Liver (tissue), 9 donors: ENCODE data around the gene ACADS. TPM values are rescaled to one million over a fixed set of nuclear protein-coding genes. Genes with fewer than 3 reads are reported as not detected.

ENCODE experiments used
- DNase-seq: peaks from one replicate; pipeline ENCODE4 v3.0.0-alpha.2; 2017; ENCODE audit warnings: low spot score
- H3K27ac ChIP-seq, 2 donors: one replicate each; pipeline ENCODE4 v1.7.0; 2013; ENCODE audit warnings: inconsistent platforms in 2 of 2, low read length in 2 of 2, control low read depth in 1 of 2, low read depth in 1 of 2, mild to moderate bottlenecking in 1 of 2
- H3K27me3 ChIP-seq, 4 donors: one replicate each; pipeline versions ENCODE4 v1.6.1 to v1.7.0; 2013; ENCODE audit warnings: low read length in 3 of 4, inconsistent platforms in 1 of 4, mild to moderate bottlenecking in 1 of 4, moderate library complexity in 1 of 4; ENCODE audit not compliant: control insufficient read depth in 4 of 4, insufficient read depth in 4 of 4
- H3K36me3 ChIP-seq, 4 donors: one replicate each; pipeline versions ENCODE4 v1.6.1 to v1.7.0; 2013; ENCODE audit warnings: low read length in 3 of 4, mild to moderate bottlenecking in 3 of 4, low read depth in 1 of 4, moderate library complexity in 1 of 4; ENCODE audit not compliant: control insufficient read depth in 4 of 4, insufficient read depth in 3 of 4
- H3K4me1 ChIP-seq, 4 donors: one replicate each; pipeline versions ENCODE4 v1.6.1 to v1.7.0; 2013; ENCODE audit warnings: low read length in 3 of 4, mild to moderate bottlenecking in 3 of 4, moderate library complexity in 1 of 4; ENCODE audit not compliant: control insufficient read depth in 4 of 4, insufficient read depth in 4 of 4
- H3K4me3 ChIP-seq, 3 donors: one replicate each; pipeline versions ENCODE4 v1.6.1 to v1.7.0; 2013; ENCODE audit warnings: low read length in 3 of 3, control low read depth in 1 of 3, low read depth in 1 of 3, mild to moderate bottlenecking in 1 of 3
- H3K9ac ChIP-seq, 2 donors: one replicate each; pipeline ENCODE4 v1.7.0; 2013; ENCODE audit warnings: low read length in 2 of 2, mild to moderate bottlenecking in 2 of 2, moderate library complexity in 2 of 2, control low read depth in 1 of 2, low read depth in 1 of 2
- H3K9me3 ChIP-seq, 4 donors: one replicate each; pipeline versions ENCODE4 v1.6.1 to v1.7.0; 2013; ENCODE audit warnings: low read length in 3 of 4; ENCODE audit not compliant: control insufficient read depth in 4 of 4
- EGR1 ChIP-seq, 2 donors: IDR thresholded peaks; 2 replicates each; pipeline ENCODE4 v1.6.1; 2016 to 2018; ENCODE audit warnings: antibody characterized with exemption in 2 of 2, low read depth in 2 of 2
- FOXA1 ChIP-seq: IDR thresholded peaks from 2 replicates; pipeline ENCODE4 v1.6.1; 2016; ENCODE audit warnings: antibody characterized with exemption
- FOXA2 ChIP-seq: IDR thresholded peaks from 2 replicates; pipeline ENCODE4 v1.6.1; 2016; ENCODE audit warnings: antibody characterized with exemption
- GABPA ChIP-seq, 2 donors: IDR thresholded peaks in 1 of 2; conservative IDR thresholded peaks in 1 of 2; 2 replicates each; pipeline ENCODE4 v1.6.1; 2016; ENCODE audit warnings: antibody characterized with exemption in 2 of 2, mild to moderate bottlenecking in 1 of 2, moderate library complexity in 1 of 2
- HNF4A ChIP-seq, 2 donors: conservative IDR thresholded peaks; 2 replicates each; pipeline ENCODE4 v1.6.1; 2016; ENCODE audit warnings: antibody characterized with exemption in 2 of 2, mild to moderate bottlenecking in 2 of 2
- HNF4G ChIP-seq: IDR thresholded peaks from 2 replicates; pipeline ENCODE4 v1.6.1; 2016; ENCODE audit warnings: antibody characterized with exemption
- JUND ChIP-seq, 2 donors: IDR thresholded peaks; 2 replicates each; pipeline ENCODE4 v1.6.1; 2016; ENCODE audit warnings: antibody characterized with exemption in 2 of 2
- NR2F2 ChIP-seq: IDR thresholded peaks from 2 replicates; pipeline ENCODE4 v1.6.1; 2016; ENCODE audit warnings: antibody characterized with exemption
- RAD21 ChIP-seq, 2 donors: IDR thresholded peaks; 2 replicates each; pipeline ENCODE4 v1.6.1; 2016; ENCODE audit warnings: antibody characterized with exemption in 2 of 2, mild to moderate bottlenecking in 2 of 2
- RXRA ChIP-seq, 2 donors: IDR thresholded peaks; 2 replicates each; pipeline ENCODE4 v1.6.1; 2017 to 2018; ENCODE audit warnings: antibody characterized with exemption in 2 of 2, mild to moderate bottlenecking in 1 of 2
- SP1 ChIP-seq: IDR thresholded peaks from 2 replicates; pipeline ENCODE4 v1.6.1; 2018; ENCODE audit warnings: antibody characterized with exemption, mild to moderate bottlenecking
- TAF1 ChIP-seq: conservative IDR thresholded peaks from 2 replicates; pipeline ENCODE4 v1.6.1; 2016; ENCODE audit warnings: antibody characterized with exemption, mild to moderate bottlenecking
- YY1 ChIP-seq: IDR thresholded peaks from 2 replicates; pipeline ENCODE4 v1.6.1; 2016; ENCODE audit warnings: antibody characterized with exemption, mild to moderate bottlenecking
- WGBS: extraction: QIAGEN DNeasy Blood & Tissue Kit; methylation state at CpG from one replicate; pipeline ENCODE4 v1.1.7; 2013; 5-methylcytosine and 5-hydroxymethylcytosine counted together
- polyA plus RNA-seq, 2 donors: library from polyadenylated mRNA; stranded (reverse) in 1 of 2; unstranded in 1 of 2; fragments of 200-250 nt in 1 of 2; fragments of >200 nt in 1 of 2; fragmentation: Nextera tagmentation in 1 of 2; extraction: Ambion mirVana in 1 of 2; gene quantifications; one replicate each; pipeline versions ENCODE4 v1.2.1 to v1.2.3, GENCODE V29; 2013 to 2015
- total RNA-seq, 2 donors: library from RNA; depleted of rRNA; stranded (reverse); fragments of >200 nt; gene quantifications; one replicate each; pipeline ENCODE4 v1.2.3, GENCODE V29; 2014
- TF ChIP-seq, protein P1 (sequence below): IDR thresholded peaks from 2 replicates; pipeline ENCODE4 v1.6.1; 2016; ENCODE audit warnings: antibody characterized with exemption
- TF ChIP-seq, protein P2 (sequence below): IDR thresholded peaks from 2 replicates; pipeline ENCODE4 v1.6.1; 2016; ENCODE audit warnings: antibody characterized with exemption
- TF ChIP-seq, protein P3 (sequence below): IDR thresholded peaks from 2 replicates; pipeline ENCODE4 v1.6.1; 2016; ENCODE audit warnings: antibody characterized with exemption, mild to moderate bottlenecking
- TF ChIP-seq, protein P4 (sequence below): fragments of 150-350 bp; IDR thresholded peaks from 2 replicates; pipeline ENCODE4 v1.5.1; 2017; ENCODE audit warnings: improper control_type of control experiment, low read depth, low read length; ENCODE audit not compliant: missing input control
- TF ChIP-seq, protein P5 (sequence below): IDR thresholded peaks from 2 replicates; pipeline ENCODE4 v1.6.1; 2016; ENCODE audit warnings: antibody characterized with exemption
- donor health status: healthy.
- donor health status: healthy.
- donor health status: healthy.
- donor health status: healthy.
- donor health status: healthy.

Gene ACADS
- total and polyA plus RNA-seq, 4 donors, result 54.2 to 162 (median 127) TPM

DNA sequence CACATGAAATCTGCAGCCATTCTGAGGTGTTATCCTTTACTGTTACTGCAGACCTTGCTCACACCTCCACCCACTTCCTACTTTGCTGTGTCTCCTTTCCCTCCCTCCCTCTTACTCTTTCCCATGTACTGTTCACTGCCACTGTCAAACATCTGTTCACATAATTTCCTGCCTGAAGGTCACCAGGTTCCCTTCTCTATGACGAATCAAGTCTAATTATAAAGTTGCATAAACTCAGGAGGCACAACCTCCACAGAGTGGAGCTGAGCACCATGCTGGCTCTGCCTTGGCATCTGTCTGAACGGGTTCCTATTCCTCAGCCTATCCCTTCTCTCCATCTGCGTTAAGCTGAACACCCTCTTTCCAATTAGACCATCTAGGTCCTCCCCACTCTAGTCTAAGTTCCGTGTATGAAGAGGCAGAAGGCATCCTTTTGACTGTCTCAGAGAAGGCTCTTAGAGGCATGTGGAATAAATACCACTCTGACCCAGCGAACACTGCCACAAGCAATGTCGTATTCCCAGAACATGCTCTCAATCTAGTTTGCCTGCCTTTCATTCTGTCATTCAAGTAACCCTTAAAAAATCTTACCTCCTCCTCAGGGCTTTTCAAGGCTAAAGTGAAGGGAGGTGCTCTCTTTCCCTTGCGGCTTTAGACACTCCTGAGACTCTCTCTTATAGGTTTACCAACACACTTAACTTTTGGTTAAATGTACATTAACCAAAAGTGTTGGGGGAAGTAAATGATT lies 48.7 kb downstream of the ACADS start:
- Histone ChIP-seq H3K36me3 (peaks cover 2 to 9% (median 5%) of the 10 kb centered on the region in 4 donors), H3K27me3 (no peaks in the 10 kb centered on the region), H3K4me3 (no peak overlapping the region), H3K4me1 (no peaks in the 10 kb centered on the region), H3K27ac (no peak overlapping the region), H3K9ac (no peak overlapping the region), H3K9me3 (no peaks in the 10 kb centered on the region)
- no peak for DNase-seq
- TF ChIP-seq JUND (IDR thresholded peaks at IDR 0.05), result no peak
- no peak for TF ChIP-seq FOXA1
- TF ChIP-seq, protein P1, sequence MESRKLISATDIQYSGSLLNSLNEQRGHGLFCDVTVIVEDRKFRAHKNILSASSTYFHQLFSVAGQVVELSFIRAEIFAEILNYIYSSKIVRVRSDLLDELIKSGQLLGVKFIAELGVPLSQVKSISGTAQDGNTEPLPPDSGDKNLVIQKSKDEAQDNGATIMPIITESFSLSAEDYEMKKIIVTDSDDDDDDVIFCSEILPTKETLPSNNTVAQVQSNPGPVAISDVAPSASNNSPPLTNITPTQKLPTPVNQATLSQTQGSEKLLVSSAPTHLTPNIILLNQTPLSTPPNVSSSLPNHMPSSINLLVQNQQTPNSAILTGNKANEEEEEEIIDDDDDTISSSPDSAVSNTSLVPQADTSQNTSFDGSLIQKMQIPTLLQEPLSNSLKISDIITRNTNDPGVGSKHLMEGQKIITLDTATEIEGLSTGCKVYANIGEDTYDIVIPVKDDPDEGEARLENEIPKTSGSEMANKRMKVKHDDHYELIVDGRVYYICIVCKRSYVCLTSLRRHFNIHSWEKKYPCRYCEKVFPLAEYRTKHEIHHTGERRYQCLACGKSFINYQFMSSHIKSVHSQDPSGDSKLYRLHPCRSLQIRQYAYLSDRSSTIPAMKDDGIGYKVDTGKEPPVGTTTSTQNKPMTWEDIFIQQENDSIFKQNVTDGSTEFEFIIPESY, result no peak
- TF ChIP-seq, protein P2, sequence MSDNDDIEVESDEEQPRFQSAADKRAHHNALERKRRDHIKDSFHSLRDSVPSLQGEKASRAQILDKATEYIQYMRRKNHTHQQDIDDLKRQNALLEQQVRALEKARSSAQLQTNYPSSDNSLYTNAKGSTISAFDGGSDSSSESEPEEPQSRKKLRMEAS, result no peak
- no peak for TF ChIP-seq TAF1
- TF ChIP-seq GABPA (IDR thresholded peaks at IDR 0.05 in 1 of 2, conservative IDR thresholded peaks at IDR 0.05 in 1 of 2), result no peak
- TF ChIP-seq SP1, result no peak
- TF ChIP-seq, protein P3, sequence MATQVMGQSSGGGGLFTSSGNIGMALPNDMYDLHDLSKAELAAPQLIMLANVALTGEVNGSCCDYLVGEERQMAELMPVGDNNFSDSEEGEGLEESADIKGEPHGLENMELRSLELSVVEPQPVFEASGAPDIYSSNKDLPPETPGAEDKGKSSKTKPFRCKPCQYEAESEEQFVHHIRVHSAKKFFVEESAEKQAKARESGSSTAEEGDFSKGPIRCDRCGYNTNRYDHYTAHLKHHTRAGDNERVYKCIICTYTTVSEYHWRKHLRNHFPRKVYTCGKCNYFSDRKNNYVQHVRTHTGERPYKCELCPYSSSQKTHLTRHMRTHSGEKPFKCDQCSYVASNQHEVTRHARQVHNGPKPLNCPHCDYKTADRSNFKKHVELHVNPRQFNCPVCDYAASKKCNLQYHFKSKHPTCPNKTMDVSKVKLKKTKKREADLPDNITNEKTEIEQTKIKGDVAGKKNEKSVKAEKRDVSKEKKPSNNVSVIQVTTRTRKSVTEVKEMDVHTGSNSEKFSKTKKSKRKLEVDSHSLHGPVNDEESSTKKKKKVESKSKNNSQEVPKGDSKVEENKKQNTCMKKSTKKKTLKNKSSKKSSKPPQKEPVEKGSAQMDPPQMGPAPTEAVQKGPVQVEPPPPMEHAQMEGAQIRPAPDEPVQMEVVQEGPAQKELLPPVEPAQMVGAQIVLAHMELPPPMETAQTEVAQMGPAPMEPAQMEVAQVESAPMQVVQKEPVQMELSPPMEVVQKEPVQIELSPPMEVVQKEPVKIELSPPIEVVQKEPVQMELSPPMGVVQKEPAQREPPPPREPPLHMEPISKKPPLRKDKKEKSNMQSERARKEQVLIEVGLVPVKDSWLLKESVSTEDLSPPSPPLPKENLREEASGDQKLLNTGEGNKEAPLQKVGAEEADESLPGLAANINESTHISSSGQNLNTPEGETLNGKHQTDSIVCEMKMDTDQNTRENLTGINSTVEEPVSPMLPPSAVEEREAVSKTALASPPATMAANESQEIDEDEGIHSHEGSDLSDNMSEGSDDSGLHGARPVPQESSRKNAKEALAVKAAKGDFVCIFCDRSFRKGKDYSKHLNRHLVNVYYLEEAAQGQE, result no peak
- TF ChIP-seq, protein P4, sequence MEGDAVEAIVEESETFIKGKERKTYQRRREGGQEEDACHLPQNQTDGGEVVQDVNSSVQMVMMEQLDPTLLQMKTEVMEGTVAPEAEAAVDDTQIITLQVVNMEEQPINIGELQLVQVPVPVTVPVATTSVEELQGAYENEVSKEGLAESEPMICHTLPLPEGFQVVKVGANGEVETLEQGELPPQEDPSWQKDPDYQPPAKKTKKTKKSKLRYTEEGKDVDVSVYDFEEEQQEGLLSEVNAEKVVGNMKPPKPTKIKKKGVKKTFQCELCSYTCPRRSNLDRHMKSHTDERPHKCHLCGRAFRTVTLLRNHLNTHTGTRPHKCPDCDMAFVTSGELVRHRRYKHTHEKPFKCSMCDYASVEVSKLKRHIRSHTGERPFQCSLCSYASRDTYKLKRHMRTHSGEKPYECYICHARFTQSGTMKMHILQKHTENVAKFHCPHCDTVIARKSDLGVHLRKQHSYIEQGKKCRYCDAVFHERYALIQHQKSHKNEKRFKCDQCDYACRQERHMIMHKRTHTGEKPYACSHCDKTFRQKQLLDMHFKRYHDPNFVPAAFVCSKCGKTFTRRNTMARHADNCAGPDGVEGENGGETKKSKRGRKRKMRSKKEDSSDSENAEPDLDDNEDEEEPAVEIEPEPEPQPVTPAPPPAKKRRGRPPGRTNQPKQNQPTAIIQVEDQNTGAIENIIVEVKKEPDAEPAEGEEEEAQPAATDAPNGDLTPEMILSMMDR, result no peak
- TF ChIP-seq NR2F2, result no peak
- TF ChIP-seq FOXA2, result no peak
- TF ChIP-seq RAD21 (IDR thresholded peaks at IDR 0.05), result no peak
- TF ChIP-seq HNF4A (conservative IDR thresholded peaks at IDR 0.05), result no peak
- no peak for TF ChIP-seq HNF4G
- TF ChIP-seq, protein P5, sequence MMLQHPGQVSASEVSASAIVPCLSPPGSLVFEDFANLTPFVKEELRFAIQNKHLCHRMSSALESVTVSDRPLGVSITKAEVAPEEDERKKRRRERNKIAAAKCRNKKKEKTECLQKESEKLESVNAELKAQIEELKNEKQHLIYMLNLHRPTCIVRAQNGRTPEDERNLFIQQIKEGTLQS, result no peak
- no peak for TF ChIP-seq RXRA (IDR thresholded peaks at IDR 0.05)
- no peak for TF ChIP-seq YY1
- no peak for TF ChIP-seq EGR1 (IDR thresholded peaks at IDR 0.05; ENCODE audit: low read depth in 2 of 2)
- WGBS, result 91% methylated on average over 7 of the region's 7 CpGs
